ENCODE data around the gene UGDH. TPM values are rescaled to one million over a fixed set of nuclear protein-coding genes. Genes with fewer than 3 reads are reported as not detected.

The UGDH gene
- total and polyA plus RNA-seq, 2 of the 8 experiments (the other 6 are each of a cell fraction or from before 2014, with no cell fraction given): 32.0 to 128 TPM

GRCh38 chr4:39548425-39549067 lies 21.3 kb upstream of the UGDH start (continued):
- no peak for TF ChIP-seq USF2 (IDR thresholded peaks at IDR 0.05; ENCODE audit: low read length)
- TF ChIP-seq PHF8 (conservative IDR thresholded peaks at IDR 0.05; ENCODE audit: low read depth, low read length): no peak
- no peak for TF ChIP-seq CTBP2 (IDR thresholded peaks at IDR 0.05; ENCODE audit: borderline replicate concordance, insufficient read depth, insufficient read length, low read length)
- no peak for TF ChIP-seq SP1 (IDR thresholded peaks at IDR 0.05; ENCODE audit: low read depth, low read length)
- no peak for TF ChIP-seq SP4 (IDR thresholded peaks at IDR 0.05; ENCODE audit: low read length)
- TF ChIP-seq SP2 (IDR thresholded peaks at IDR 0.05; ENCODE audit: low read length): no peak
- no peak for TF ChIP-seq CHD2 (IDR thresholded peaks at IDR 0.05; ENCODE audit: low read length)
- TF ChIP-seq CBX5 (IDR thresholded peaks at IDR 0.05; ENCODE audit: low read depth, low read length): no peak

Data from H1 (cell line).